ENCODE results near the gene KRT80.

The KRT80 gene

GRCh38 chr12:52179396-52179973, 12.3 kb downstream of the KRT80 start:
- no peak for DNase-seq (ENCODE audit: low spot score)

- no peak for DNase-seq (ENCODE audit: low spot score)
These were observed 12.8 kb downstream of the KRT80 start for GRCh38 chr12:52178984-52179383.

- no peak for DNase-seq (ENCODE audit: low spot score)
These were observed 13.4 kb downstream of the KRT80 start for GRCh38 chr12:52178443-52178842.

GRCh38 chr12:52175371-52176350, 16.2 kb downstream of the KRT80 start:
- DNase-seq (ENCODE audit: low spot score) = no peak

GRCh38 chr12:52173526-52173925, 18.3 kb downstream of the KRT80 start:
- DNase-seq (ENCODE audit: low spot score) = no peak

GRCh38 chr12:52172956-52173355, 18.9 kb downstream of the KRT80 start:
- no peak for DNase-seq (ENCODE audit: low spot score)

GRCh38 chr12:52171950-52172512, 19.8 kb downstream of the KRT80 start:
- no peak for DNase-seq (ENCODE audit: low spot score)

GRCh38 chr12:52170827-52171226, 21.0 kb downstream of the KRT80 start:
- DNase-seq (ENCODE audit: low spot score) = no peak

- DNase-seq (ENCODE audit: low spot score) = no peak
These were observed 21.9 kb downstream of the KRT80 start for GRCh38 chr12:52169886-52170285.

- DNase-seq (ENCODE audit: low spot score) = no peak
These were observed 23.6 kb downstream of the KRT80 start for GRCh38 chr12:52168019-52168717.

GRCh38 chr12:52167526-52167925, 24.3 kb downstream of the KRT80 start:
- no peak for DNase-seq (ENCODE audit: low spot score)

- DNase-seq (ENCODE audit: low spot score) = no peak
These were observed 25.1 kb downstream of the KRT80 start for GRCh38 chr12:52166672-52167071.

GRCh38 chr12:52165096-52165855, 26.5 kb downstream of the KRT80 start:
- DNase-seq (ENCODE audit: low spot score) = no peak

- no peak for DNase-seq (ENCODE audit: low spot score)
These were observed 27.2 kb downstream of the KRT80 start for GRCh38 chr12:52164624-52165023.

GRCh38 chr12:52162981-52163380, 28.8 kb downstream of the KRT80 start:
- no peak for DNase-seq (ENCODE audit: low spot score)

- DNase-seq (ENCODE audit: low spot score) = no peak
These were observed 31.6 kb downstream of the KRT80 start for GRCh38 chr12:52160200-52160599.

- DNase-seq (ENCODE audit: low spot score) = no peak
These were observed 34.2 kb downstream of the KRT80 start for GRCh38 chr12:52157566-52158150.

GRCh38 chr12:52156757-52157565, 34.9 kb downstream of the KRT80 start:
- peak; percentile 69 for DNase-seq (ENCODE audit: low spot score)

GRCh38 chr12:52156311-52156710, 35.5 kb downstream of the KRT80 start:
- DNase-seq (ENCODE audit: low spot score) = no peak

All from activated CD4-positive, alpha-beta T cell treated with anti-CD3 and anti-CD28 coated beads, Interleukin-2, Interleukin-4, amounts not matched to agents 100 ng/mL and 50 ng/mL, durations not matched to agents 16 hours and 8 hours (primary cell).